HG03432 (cell line): ENCODE measurements around the gene SLC47A2.
"Not testable (repeated sequence)": the region's sequence is repeated elsewhere in the genome, so short reads cannot be mapped to it uniquely, and the experiment has no call there.

ENCODE experiments used
- ATAC-seq: cut with Tn5 transposase; IDR thresholded peaks from one replicate; pipeline ENCODE4 v1.9.1; 2021; ENCODE audit warnings: mild to moderate bottlenecking, moderate library complexity; ENCODE audit not compliant: unreplicated experiment

Gene SLC47A2

DNA sequence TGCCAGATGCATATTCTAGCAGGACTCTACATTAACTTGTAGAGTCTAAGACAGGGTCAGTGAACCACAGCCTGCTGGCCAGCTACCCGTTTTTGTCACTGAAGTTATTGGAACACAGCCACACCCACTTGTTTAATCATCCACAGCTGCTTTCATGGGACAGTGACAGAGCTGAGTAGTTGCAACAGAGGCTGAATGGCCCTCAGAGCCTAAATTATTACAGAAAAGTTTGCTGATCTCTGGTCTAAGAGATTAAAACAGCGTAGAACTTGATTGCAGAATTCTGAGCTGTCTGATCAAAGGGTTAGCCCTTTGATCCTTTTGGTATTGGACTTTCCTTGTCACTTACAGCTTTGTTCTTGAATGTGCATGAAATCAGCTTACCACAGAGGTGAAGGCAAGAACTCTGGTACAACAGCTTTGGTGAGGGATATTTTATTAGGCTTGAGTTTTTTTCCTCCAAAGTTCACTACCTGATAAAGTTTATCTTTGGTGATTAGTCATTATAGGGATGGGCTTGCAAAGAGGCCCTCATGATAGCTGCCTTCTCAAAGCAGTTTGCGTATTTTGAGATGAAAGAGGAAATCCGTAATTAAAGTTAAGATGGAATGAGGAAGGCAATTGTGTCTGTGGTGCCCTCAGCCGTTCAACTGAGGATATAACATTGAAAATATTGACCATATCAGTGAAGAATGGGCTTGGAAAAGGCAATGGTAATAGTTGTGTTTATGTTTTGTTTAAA, 44.2 kb downstream of the SLC47A2 start:
- ATAC-seq = no peak

DNA sequence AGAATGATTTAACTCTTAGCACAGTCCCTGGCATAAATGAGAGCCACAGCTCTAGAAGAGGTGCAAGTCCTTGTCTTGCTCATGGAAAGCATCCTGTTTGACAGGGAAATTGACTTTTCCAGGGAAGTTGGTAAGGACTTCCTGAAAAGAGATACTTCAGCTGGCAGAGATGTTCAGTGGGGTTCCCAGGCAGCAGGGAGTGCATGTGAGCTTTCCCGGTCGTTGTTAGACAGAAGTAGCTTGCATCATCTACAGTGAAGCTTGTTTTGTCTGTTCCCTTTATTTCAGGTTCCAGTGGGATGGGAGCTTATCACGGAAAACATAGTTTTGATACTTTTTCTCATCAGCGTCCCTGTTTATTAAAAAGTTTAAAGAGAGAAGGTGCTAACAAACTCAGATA, 45.0 kb downstream of the SLC47A2 start:
- no peak for ATAC-seq

- no peak for ATAC-seq
Observed at GRCh38 chr17:19670908-19671307, 45.5 kb downstream of the SLC47A2 start.

- not testable (repeated sequence) for ATAC-seq
Observed at GRCh38 chr17:19669680-19670079, 46.7 kb downstream of the SLC47A2 start.

DNA sequence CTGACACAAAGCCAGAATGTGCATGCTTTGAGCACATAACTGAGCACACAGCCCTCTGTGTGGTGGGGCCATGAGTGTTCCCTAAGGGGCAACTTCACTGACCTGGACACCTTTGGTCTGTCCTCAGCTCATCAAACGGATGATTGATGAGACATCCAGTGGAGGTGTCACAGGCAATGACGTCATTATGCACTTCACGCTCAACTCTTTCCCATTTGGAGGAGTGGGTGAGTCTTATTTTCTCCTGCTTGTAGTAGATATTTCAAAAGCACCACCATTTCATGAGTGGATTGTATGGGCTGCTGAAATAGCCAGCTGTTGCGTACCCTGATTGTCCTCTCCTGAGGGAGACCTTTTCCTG, 51.6 kb downstream of the SLC47A2 start:
- ATAC-seq = no peak

GRCh38 chr17:19664136-19664820, 52.1 kb downstream of the SLC47A2 start:
- no peak for ATAC-seq

- no peak for ATAC-seq
Observed at GRCh38 chr17:19663097-19663496, 53.3 kb downstream of the SLC47A2 start.

DNA sequence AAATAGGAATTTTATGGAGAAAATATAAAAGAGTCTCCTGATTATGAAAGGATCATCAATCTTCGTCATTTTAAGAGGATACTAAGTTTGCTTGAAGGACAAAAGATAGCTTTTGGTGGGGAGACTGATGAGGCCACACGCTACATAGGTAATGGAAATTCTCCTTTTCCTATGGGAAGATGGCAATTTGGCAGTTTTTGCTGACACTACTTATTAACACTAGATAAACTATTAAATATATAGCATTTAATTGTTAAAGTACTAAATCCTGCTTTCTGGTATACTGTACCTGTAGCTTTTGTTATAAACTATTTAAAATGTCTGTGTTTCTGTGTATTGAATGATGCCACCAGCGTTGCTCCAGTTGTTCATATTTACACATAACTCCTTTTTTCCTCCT, 55.3 kb downstream of the SLC47A2 start:
- no peak for ATAC-seq

DNA sequence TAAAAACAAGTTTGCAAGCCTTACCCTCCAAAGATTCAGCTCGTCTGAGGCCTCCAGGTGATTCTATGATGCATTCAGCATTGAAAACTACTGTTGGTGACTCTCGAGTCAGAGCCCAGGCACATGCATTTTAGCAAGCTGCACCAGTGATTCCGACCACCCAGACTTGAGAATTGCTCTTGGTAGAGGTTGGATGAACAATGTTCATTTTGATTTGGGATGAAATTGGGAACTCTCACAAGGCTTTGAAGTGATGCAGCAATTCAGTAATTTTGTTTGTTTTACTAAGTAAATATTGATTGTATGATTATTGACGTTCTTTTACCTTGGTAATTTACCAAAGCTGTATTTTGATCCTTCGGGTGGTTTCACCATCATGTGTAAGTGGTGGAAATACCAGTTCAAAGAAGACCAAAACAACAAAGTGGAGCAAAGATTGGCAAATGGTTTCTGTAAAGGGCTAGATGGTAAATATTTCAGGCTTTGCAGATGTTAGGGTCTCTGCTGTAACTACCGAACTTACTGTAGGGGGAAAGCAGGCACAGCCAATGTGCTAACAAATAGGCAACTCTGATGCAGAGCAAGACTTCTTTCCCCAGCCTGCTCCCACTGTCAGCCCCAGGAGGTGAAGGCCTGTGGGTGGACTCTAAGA, 56.0 kb downstream of the SLC47A2 start:
- ATAC-seq = no peak

- no peak for ATAC-seq
Observed at GRCh38 chr17:19659366-19660177, 56.8 kb downstream of the SLC47A2 start.

DNA sequence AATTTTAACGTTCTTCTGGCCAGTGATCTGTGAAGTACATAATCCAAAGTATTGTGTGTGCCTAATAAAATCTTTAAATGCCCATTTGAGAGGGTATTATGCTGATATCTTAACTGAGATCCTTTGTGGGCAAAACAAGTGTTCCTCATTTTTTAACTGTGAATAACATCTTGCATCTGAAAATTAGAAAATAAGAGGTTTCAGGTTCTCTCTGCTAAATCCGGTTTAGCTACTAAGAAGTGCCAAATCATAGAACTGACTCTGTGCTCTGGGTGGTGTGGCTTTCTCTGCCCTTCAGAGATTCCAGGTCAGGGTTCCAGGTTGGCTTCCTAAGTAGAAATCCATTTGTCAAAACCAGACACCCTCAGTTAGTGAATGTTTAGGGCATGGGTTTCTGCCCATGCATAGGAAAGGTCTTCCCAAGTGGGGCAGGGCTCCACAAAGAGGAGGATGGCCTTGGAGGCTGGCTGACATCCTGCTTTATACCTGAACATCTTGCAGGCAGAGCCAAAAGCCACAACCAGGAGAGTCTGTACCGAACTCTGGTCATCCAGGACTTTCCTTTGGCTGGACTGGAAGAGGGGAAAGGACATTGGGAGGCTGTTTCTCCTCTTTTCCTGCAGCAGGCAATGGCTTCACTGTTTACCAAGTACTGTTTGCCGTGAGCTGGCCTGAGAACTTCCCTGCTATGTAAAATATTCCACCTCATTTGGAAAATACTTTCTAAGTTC, 59.4 kb downstream of the SLC47A2 start:
- ATAC-seq = no peak

DNA sequence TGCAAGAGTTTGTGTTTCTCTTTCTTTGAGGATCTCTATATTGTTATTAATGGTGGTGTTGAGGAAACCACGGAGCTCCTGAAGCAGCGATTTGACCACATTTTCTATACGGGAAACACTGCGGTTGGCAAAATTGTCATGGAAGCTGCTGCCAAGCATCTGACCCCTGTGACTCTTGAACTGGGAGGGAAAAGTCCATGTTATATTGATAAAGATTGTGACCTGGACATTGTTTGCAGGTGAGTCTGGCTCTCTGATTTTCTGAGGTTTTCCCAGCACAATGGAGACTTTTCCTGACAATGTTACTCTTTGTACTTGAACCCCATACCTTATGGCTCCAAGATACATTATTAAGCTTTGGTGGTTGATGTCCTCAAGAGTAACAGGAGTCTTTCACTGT, 60.0 kb downstream of the SLC47A2 start:
- no peak for ATAC-seq

DNA sequence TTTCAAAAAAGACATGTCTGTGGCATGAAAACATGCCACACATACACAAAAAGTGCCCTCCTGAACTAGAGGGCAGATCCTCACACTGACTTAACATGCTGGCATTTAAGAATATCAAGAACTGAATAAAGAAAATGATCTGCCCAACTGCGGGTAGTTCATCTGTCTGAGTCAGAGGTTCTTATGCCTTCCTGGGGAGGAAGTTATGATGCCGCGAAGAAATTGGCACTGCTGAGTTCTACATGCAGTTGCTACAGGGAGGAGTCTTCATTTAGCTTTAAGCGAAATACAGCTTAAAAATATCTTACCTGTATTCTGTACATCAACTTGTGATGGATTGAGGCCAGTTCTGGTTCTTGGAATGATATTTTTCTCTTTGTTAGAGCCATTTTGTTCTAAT, 61.5 kb downstream of the SLC47A2 start:
- no peak for ATAC-seq

- no peak for ATAC-seq
Observed at GRCh38 chr17:19654342-19654886, 62.0 kb downstream of the SLC47A2 start.

DNA sequence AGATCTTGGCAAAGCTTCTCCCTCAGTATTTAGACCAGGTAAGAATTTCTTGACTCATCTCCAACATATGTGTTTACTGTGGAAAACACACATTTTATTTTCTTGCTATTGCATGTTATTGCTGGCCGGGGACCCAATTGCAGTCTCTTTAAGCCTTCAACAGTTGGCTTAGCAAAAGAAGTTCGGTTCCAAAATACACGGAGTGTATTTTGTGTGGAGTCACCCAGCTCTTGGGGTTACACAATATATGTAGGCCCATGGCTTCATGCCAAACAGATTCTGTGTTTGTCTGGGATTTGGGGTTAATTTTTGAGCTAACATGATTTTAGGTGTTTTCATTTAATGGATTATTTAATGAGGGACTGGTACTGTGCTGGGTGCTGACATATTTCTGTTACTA, 63.8 kb downstream of the SLC47A2 start:
- ATAC-seq = no peak

- no peak for ATAC-seq
Observed at GRCh38 chr17:19651451-19652238, 64.7 kb downstream of the SLC47A2 start.

DNA sequence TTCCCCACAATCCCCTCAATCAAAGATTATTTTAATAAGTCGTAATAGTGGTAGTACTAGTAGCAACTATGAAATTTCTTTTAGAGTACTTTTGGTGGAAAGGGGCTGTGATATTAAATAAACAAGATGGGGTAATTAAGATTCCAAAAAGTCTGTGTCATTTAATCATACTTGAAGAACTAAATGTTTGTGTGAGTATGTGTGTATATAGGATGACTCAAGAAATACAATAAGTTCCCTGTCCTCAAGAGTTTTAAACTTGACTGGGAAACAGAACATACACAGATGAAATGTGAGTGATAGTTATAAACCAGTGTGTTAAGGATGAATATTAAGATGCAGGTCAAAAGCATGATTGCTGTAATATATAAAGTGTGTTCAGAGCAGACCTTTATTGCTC, 65.6 kb downstream of the SLC47A2 start:
- ATAC-seq = no peak

DNA sequence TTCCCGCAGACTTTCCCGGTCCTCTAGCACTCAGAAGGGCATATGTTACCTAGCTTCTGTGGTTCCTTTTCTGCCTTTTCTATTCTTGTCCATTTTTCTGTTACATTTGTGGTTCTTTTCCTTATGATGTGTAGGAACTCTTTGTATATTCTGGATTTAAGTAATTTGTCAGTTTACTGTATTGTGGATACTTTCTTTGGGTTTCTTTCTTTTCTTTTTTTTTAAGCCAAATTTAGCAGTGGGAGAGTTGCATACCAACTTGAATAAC, 67.2 kb downstream of the SLC47A2 start:
- no peak for ATAC-seq

DNA sequence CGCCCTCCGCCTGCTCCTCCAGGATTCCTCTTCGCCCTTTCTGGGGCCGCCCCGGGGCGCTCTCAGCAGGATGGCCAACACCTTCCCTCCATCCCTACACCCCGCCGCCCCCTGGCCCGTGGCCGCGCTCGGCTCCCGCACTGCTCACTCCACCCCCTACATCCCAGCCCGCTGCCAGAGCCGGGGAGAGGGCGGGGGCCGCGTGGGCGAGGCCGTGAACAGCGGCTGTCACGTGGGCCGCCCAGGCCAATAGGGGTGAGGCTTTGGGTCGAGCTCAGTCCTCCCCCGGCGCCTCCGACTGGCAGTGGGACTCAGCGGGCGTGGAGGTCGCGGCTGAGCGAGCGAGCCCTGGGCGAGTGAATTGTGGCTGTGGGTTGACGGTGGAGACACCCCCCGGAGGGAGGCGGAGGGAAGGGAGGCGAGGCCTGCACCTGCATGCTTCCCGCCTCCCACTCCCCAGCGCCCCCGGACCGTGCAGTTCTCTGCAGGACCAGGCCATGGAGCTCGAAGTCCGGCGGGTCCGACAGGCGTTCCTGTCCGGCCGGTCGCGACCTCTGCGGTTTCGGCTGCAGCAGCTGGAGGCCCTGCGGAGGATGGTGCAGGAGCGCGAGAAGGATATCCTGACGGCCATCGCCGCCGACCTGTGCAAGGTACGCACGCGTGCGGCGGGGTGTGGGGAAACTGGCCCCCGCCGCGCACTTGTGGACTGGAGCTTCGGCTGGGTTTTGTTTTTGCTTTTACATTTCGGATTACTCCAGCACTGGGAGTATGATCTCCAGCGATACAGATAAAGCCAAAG, 67.7 kb downstream of the SLC47A2 start, which contains the start of gene ALDH3A2:
TSS of gene ALDH3A2 (plus strand) at position 277 of the 799 bp plus-strand sequence. CDS start at position 498, 221 bp downstream.
- ATAC-seq = peak; percentile 92
